ENCODE data around the gene ICAM2.
"Not testable (repeated sequence)": the region's sequence is repeated elsewhere in the genome, so short reads cannot be mapped to it uniquely, and the experiment has no call there.

ICAM2 gene

GRCh38 chr17:64045176-64045575 lies 24.7 kb upstream of the ICAM2 start:
- DNase-seq (ENCODE audit: low read depth, low spot score) = no peak
- no peak overlapping the region for H3K27ac ChIP-seq

- DNase-seq (ENCODE audit: low read depth, low spot score) = no peak
- H3K27ac ChIP-seq = no peak overlapping the region
Observed at GRCh38 chr17:64042700-64043485, 22.5 kb upstream of the ICAM2 start.

GRCh38 chr17:64041912-64042311 lies 21.5 kb upstream of the ICAM2 start:
- no peak overlapping the region for H3K27ac ChIP-seq
- DNase-seq (ENCODE audit: low read depth, low spot score) = no peak

- no peak overlapping the region for H3K27ac ChIP-seq
- DNase-seq (ENCODE audit: low read depth, low spot score) = no peak
Observed at GRCh38 chr17:64040206-64040605, 19.8 kb upstream of the ICAM2 start.

- H3K27ac ChIP-seq = no peak overlapping the region
- DNase-seq (ENCODE audit: low read depth, low spot score) = no peak
Observed at GRCh38 chr17:64039106-64039400, 18.6 kb upstream of the ICAM2 start.

- H3K27ac ChIP-seq = no peak overlapping the region
- DNase-seq (ENCODE audit: low read depth, low spot score) = no peak
Observed at GRCh38 chr17:64038331-64039105, 18.1 kb upstream of the ICAM2 start.

- DNase-seq (ENCODE audit: low read depth, low spot score) = no peak
- H3K27ac ChIP-seq = no peak overlapping the region
Observed at GRCh38 chr17:64037802-64038201, 17.4 kb upstream of the ICAM2 start.

- no peak for DNase-seq (ENCODE audit: low read depth, low spot score)
- H3K27ac ChIP-seq = no peak overlapping the region
Observed at GRCh38 chr17:64037180-64037579, 16.7 kb upstream of the ICAM2 start.

GRCh38 chr17:64036198-64036922 lies 15.9 kb upstream of the ICAM2 start:
- DNase-seq (ENCODE audit: low read depth, low spot score) = no peak
- H3K27ac ChIP-seq = no peak overlapping the region

- peak overlapping the region; percentile 9 for H3K27ac ChIP-seq
- no peak for DNase-seq (ENCODE audit: low read depth, low spot score)
Observed at GRCh38 chr17:64032081-64032480, 11.6 kb upstream of the ICAM2 start.

GRCh38 chr17:64028874-64029464 lies 8.5 kb upstream of the ICAM2 start:
- H3K27ac ChIP-seq = no peak overlapping the region
- DNase-seq (ENCODE audit: low read depth, low spot score) = no peak

GRCh38 chr17:64025732-64026294 lies 5.4 kb upstream of the ICAM2 start:
- DNase-seq (ENCODE audit: low read depth, low spot score) = no peak
- no peak overlapping the region for H3K27ac ChIP-seq

GRCh38 chr17:64024781-64025731 lies 4.6 kb upstream of the ICAM2 start:
- H3K27ac ChIP-seq = no peak overlapping the region
- DNase-seq (ENCODE audit: low read depth, low spot score) = no peak

GRCh38 chr17:64024215-64024654 lies 3.8 kb upstream of the ICAM2 start:
- no peak overlapping the region for H3K27ac ChIP-seq
- DNase-seq (ENCODE audit: low read depth, low spot score) = no peak

GRCh38 chr17:64022611-64023063 lies 2.2 kb upstream of the ICAM2 start:
- H3K27ac ChIP-seq = no peak overlapping the region
- DNase-seq (ENCODE audit: low read depth, low spot score) = no peak

- not testable (repeated sequence) for H3K27ac ChIP-seq; DNase-seq (ENCODE audit: low read depth, low spot score)
Observed at GRCh38 chr17:64019551-64019961, 877 bp downstream of the ICAM2 start.

GRCh38 chr17:64017381-64017980 lies 3.0 kb downstream of the ICAM2 start:
- H3K27ac ChIP-seq = no peak overlapping the region
- DNase-seq (ENCODE audit: low read depth, low spot score) = no peak

GRCh38 chr17:64016974-64017373 lies 3.5 kb downstream of the ICAM2 start:
- H3K27ac ChIP-seq = no peak overlapping the region
- DNase-seq (ENCODE audit: low read depth, low spot score) = no peak
